H1 (cell line): ENCODE data around the gene ANKRD60. TPM values are rescaled to one million over a fixed set of nuclear protein-coding genes. Genes with fewer than 3 reads are reported as not detected.

Experiments used
- CTCF ChIA-PET: fragments of 300-600 bp; sonication (Branson Sonifier 250); formaldehyde crosslinking; loops from one replicate; lab custom pipeline; 2021; ENCODE audit not compliant: partially characterized antibody; lab: Charles Lee
- POLR2A ChIA-PET: fragments of 300-600 bp; sonication (Branson Sonifier 250); formaldehyde crosslinking; loops from one replicate; lab custom pipeline; 2021; ENCODE audit warnings: inconsistent platforms; ENCODE audit not compliant: partially characterized antibody; lab: Charles Lee
- DNase-seq, 2 experiments: peaks; one replicate each; pipeline versions ENCODE4 v3.0.0 to v3.0.0-alpha.2; 2010 to 2022; ENCODE audit warnings: low spot score in 2 of 2, low read depth in 1 of 2, mixed read lengths in 1 of 2
- FAIRE-seq: peaks from 2 replicates; lab custom pipeline; 2011; peaks lifted over from hg19 to GRCh38; lab: Jason Lieb, UNC
- H2AFZ ChIP-seq: 2 replicates; pipeline ENCODE4 v1.8.1; 2012; ENCODE audit warnings: low read length, inconsistent platforms
- H2AK5ac ChIP-seq: 2 replicates; pipeline ENCODE4 v1.6.1; 2013; ENCODE audit warnings: low read depth, low read length
- H2BK120ac ChIP-seq: replicated peaks from 2 replicates; pipeline ENCODE3; 2013; ENCODE audit warnings: low read depth, low read length, inconsistent platforms
- H2BK12ac ChIP-seq: 2 replicates; pipeline ENCODE4 v1.6.1; 2013; ENCODE audit warnings: low read depth, low read length
- H2BK15ac ChIP-seq: 2 replicates; pipeline ENCODE4 v1.6.1; 2013; ENCODE audit warnings: low read length
- H2BK20ac ChIP-seq: 2 replicates; pipeline ENCODE4 v1.6.1; 2013; ENCODE audit warnings: low read length
- H2BK5ac ChIP-seq: 2 replicates; pipeline ENCODE4 v1.6.1; 2013; ENCODE audit warnings: low read depth, low read length
- H3K14ac ChIP-seq: 2 replicates; pipeline ENCODE4 v1.6.1; 2013; ENCODE audit warnings: inconsistent platforms; ENCODE audit not compliant: insufficient read length
- H3K18ac ChIP-seq: 2 replicates; pipeline ENCODE4 v1.6.1; 2013; ENCODE audit warnings: low read length; ENCODE audit errors: extremely low read depth
- H3K23ac ChIP-seq: 2 replicates; pipeline ENCODE4 v1.6.1; 2013; ENCODE audit warnings: inconsistent platforms; ENCODE audit not compliant: insufficient read length
- H3K23me2 ChIP-seq: 2 replicates; pipeline ENCODE4 v1.6.1; 2013; ENCODE audit warnings: low read depth, low read length
- H3K27ac ChIP-seq: 2 replicates; pipeline ENCODE4 v1.6.1; 2011; ENCODE audit warnings: low read depth, low read length, inconsistent platforms
- H3K27me3 ChIP-seq, 4 experiments: replicated peaks in 1 of 4; 1 replicate in 1 of 4; 2 replicates in 3 of 4; pipeline versions ENCODE4 v1.6.1 to v1.8.1; 2011 to 2013; ENCODE audit warnings: low read length in 3 of 4, mild to moderate bottlenecking in 3 of 4, inconsistent platforms in 2 of 4, mixed read lengths in 2 of 4, moderate library complexity in 1 of 4; ENCODE audit not compliant: control insufficient read depth in 3 of 4, insufficient read depth in 3 of 4; ENCODE audit errors: extremely low read depth in 1 of 4
- H3K36me3 ChIP-seq, 4 experiments: 2 replicates each; pipeline versions ENCODE4 v1.6.1 to v1.8.1; 2011 to 2013; ENCODE audit warnings: mild to moderate bottlenecking in 4 of 4, low read length in 3 of 4, moderate library complexity in 2 of 4, control low read depth in 1 of 4, inconsistent platforms in 1 of 4; ENCODE audit not compliant: insufficient read depth in 4 of 4, control insufficient read depth in 2 of 4
- H3K4ac ChIP-seq: replicated peaks from 2 replicates; pipeline ENCODE3; 2013; ENCODE audit warnings: low read length, low read depth, mixed read lengths, inconsistent platforms; ENCODE audit not compliant: insufficient read length
- H3K4me1 ChIP-seq, 4 experiments: replicated peaks in 1 of 4; 1 replicate in 1 of 4; 2 replicates in 3 of 4; pipeline versions ENCODE4 v1.6.1 to v1.8.1; 2011 to 2013; ENCODE audit warnings: low read length in 3 of 4, inconsistent platforms in 2 of 4, mixed read lengths in 1 of 4; ENCODE audit not compliant: insufficient read depth in 4 of 4, control insufficient read depth in 3 of 4
- H3K4me2 ChIP-seq, 2 experiments: 2 replicates each; pipeline versions ENCODE4 v1.6.1 to v1.8.1; 2011 to 2013; ENCODE audit warnings: low read depth in 2 of 2, low read length in 2 of 2, control low read depth in 1 of 2, inconsistent platforms in 1 of 2, mild to moderate bottlenecking in 1 of 2; ENCODE audit not compliant: insufficient read depth in 1 of 2
- H3K4me3 ChIP-seq, 4 experiments: fragments of 200-600, 300-600 bp in 1 of 4; sonication (generic), shearing (Covaris generic), sonication (Bioruptor Twin) in 1 of 4; 2 replicates each; pipeline versions ENCODE4 v1.5.1 to v1.8.1; 2011 to 2016; ENCODE audit warnings: low read length in 4 of 4, low read depth in 3 of 4, control low read depth in 2 of 4, inconsistent platforms in 2 of 4, mild to moderate bottlenecking in 2 of 4, mixed read lengths in 1 of 4, moderate library complexity in 1 of 4; ENCODE audit not compliant: insufficient read depth in 2 of 4; ENCODE audit errors: extremely low read depth in 1 of 4
- H3K56ac ChIP-seq: replicated peaks from 2 replicates; pipeline ENCODE3; 2013; ENCODE audit warnings: low read depth, mild to moderate bottlenecking, mixed read lengths, low read length, inconsistent platforms; ENCODE audit not compliant: insufficient read length
- H3K79me1 ChIP-seq: 2 replicates; pipeline ENCODE4 v1.6.1; 2013; ENCODE audit warnings: low read depth, low read length, control low read depth
- H3K79me2 ChIP-seq, 2 experiments: 2 replicates each; pipeline versions ENCODE4 v1.6.1 to v1.8.1; 2012 to 2013; ENCODE audit warnings: low read length in 2 of 2, mild to moderate bottlenecking in 2 of 2, inconsistent platforms in 1 of 2; ENCODE audit not compliant: insufficient read depth in 2 of 2, control insufficient read depth in 1 of 2
- H3K9ac ChIP-seq, 4 experiments: replicated peaks in 1 of 4; 1 replicate in 1 of 4; 2 replicates in 3 of 4; pipeline versions ENCODE4 v1.6.1 to v1.8.1; 2011 to 2013; ENCODE audit warnings: low read depth in 3 of 4, low read length in 3 of 4, control low read depth in 2 of 4, mild to moderate bottlenecking in 2 of 4, moderate library complexity in 2 of 4, inconsistent platforms in 1 of 4; ENCODE audit errors: extremely low read depth in 1 of 4
- H3K9me3 ChIP-seq, 2 experiments: 2 replicates each; pipeline versions ENCODE4 v1.6.1 to v1.8.1; 2012 to 2013; ENCODE audit warnings: mild to moderate bottlenecking in 2 of 2, moderate library complexity in 2 of 2, control low read depth in 1 of 2, inconsistent platforms in 1 of 2, low read depth in 1 of 2, low read length in 1 of 2, mixed read lengths in 1 of 2; ENCODE audit not compliant: insufficient read depth in 2 of 2
- H4K20me1 ChIP-seq, 2 experiments: replicated peaks in 1 of 2; 2 replicates each; pipeline versions ENCODE3 to v1.8.1; 2011 to 2013; ENCODE audit warnings: inconsistent platforms in 2 of 2, low read length in 2 of 2, mild to moderate bottlenecking in 1 of 2; ENCODE audit not compliant: insufficient read depth in 2 of 2, control insufficient read depth in 1 of 2
- H4K5ac ChIP-seq: 2 replicates; pipeline ENCODE4 v1.6.1; 2013; ENCODE audit warnings: low read length, low read depth, mixed read lengths, inconsistent platforms; ENCODE audit not compliant: insufficient read length
- H4K8ac ChIP-seq: 2 replicates; pipeline ENCODE4 v1.8.0; 2013; ENCODE audit warnings: mild to moderate bottlenecking, moderate library complexity, low read length, inconsistent platforms; ENCODE audit not compliant: insufficient read depth; ENCODE audit errors: extremely low read depth
- H4K91ac ChIP-seq: replicated peaks from 2 replicates; pipeline ENCODE3; 2013; ENCODE audit warnings: low read length, mixed read lengths, inconsistent platforms; ENCODE audit not compliant: insufficient read length
- CBX8 ChIP-seq: fragments of 300-800, 300-1000 bp; sonication (generic); IDR thresholded peaks from 2 replicates; pipeline ENCODE4 v1.7.1; 2016; ENCODE audit warnings: low read depth, low read length, borderline replicate concordance
- CREB1 ChIP-seq: IDR thresholded peaks from 2 replicates; pipeline ENCODE4 v1.6.1; 2012; ENCODE audit warnings: inconsistent platforms
- JUND ChIP-seq: IDR thresholded peaks from 2 replicates; pipeline ENCODE4 v1.6.1; 2011; ENCODE audit warnings: mild to moderate bottlenecking, improper control_type of control experiment, low read length
- KDM4A ChIP-seq: IDR thresholded peaks from one replicate; pipeline ENCODE4 v1.7.1; 2012; ENCODE audit warnings: low read depth, mild to moderate bottlenecking, moderate library complexity, low read length, inconsistent platforms; ENCODE audit not compliant: severe bottlenecking
- KDM5A ChIP-seq: fragments of 200-600 bp; IDR thresholded peaks from 2 replicates; pipeline ENCODE4 v1.7.1; 2012; ENCODE audit warnings: mild to moderate bottlenecking, low read length, inconsistent platforms, mixed read lengths
- NANOG ChIP-seq: IDR thresholded peaks from 2 replicates; pipeline ENCODE4 v1.6.1; 2011; ENCODE audit warnings: low read length, low read depth, mild to moderate bottlenecking, inconsistent platforms; ENCODE audit not compliant: insufficient read depth, poor library complexity, severe bottlenecking
- PHF8 ChIP-seq: fragments of 200-600 bp; sonication (generic); conservative IDR thresholded peaks from 2 replicates; pipeline ENCODE4 v1.7.1; 2012; ENCODE audit warnings: low read depth, mild to moderate bottlenecking, inconsistent platforms, low read length, moderate library complexity
- SUZ12 ChIP-seq: fragments of 200-600 bp; sonication (generic); IDR thresholded peaks from 2 replicates; pipeline ENCODE4 v1.6.1; 2012; ENCODE audit warnings: mild to moderate bottlenecking, inconsistent platforms, low read length, moderate library complexity, mixed read lengths
- ZNF274 ChIP-seq: IDR thresholded peaks from 2 replicates; pipeline ENCODE4 v1.7.0; 2012; ENCODE audit warnings: low read length, borderline replicate concordance; ENCODE audit errors: extremely low read depth
- WGBS, 2 experiments: shearing (Covaris generic) in 1 of 2; methylation state at CpG; one replicate each; pipeline versions ENCODE4 v1.1.6 to v1.1.7; 2013 to 2015; ENCODE audit warnings: low lambda C conversion rate in 2 of 2, mixed read lengths in 2 of 2, inconsistent platforms in 1 of 2, low coverage in 1 of 2, missing lambda C conversion rate in 1 of 2; ENCODE audit not compliant: insufficient replicate concordance in 2 of 2, insufficient coverage in 1 of 2, insufficient read length in 1 of 2; ENCODE audit errors: extremely low coverage in 1 of 2, missing lambda C conversion rate in 1 of 2; 5-methylcytosine and 5-hydroxymethylcytosine counted together
- polyA plus RNA-seq, 7 experiments: library from polyadenylated mRNA; depleted of rRNA in 3 of 7; stranded (reverse) in 5 of 7; unstranded in 2 of 7; fragments of >200 nt in 5 of 7; fragments of 200-250 nt in 2 of 7; gene quantifications; 1 replicate in 5 of 7; 2 replicates in 1 of 7; 4 replicates in 1 of 7; pipeline versions ENCODE4 v1.2.1 to v1.2.3, GENCODE V29; 2011 to 2013; ENCODE audit warnings: missing spikeins in 2 of 7, mixed read lengths in 2 of 7
- total RNA-seq: library from RNA; stranded (reverse); fragmentation: NEBNext Ultra II Directional; extraction: Animal tissue kit (Norgen Biotek cat#: 25700); gene quantifications from 2 replicates; pipeline ENCODE4 v1.2.1, GENCODE V29; 2021

The ANKRD60 gene
- total and polyA plus RNA-seq, 2 of the 8 experiments (the other 6 are each of a cell fraction or from before 2014, with no cell fraction given) = not detected

- CTCF ChIA-PET = interaction anchor here (1.0 kb wide), 1 partner anchor 77 kb away, joined by 3 read pairs; no protein-coding TSS in a partner anchor
- no peaks in the 10 kb centered on the region for H3K9me3 ChIP-seq
- WGBS, 2 experiments = 90% methylated on average over 7 of the region's 7 CpGs; no CpG with 5 or more reads in 1 of the 2 experiments
Observed at GRCh38 chr20:58268421-58268821, 40.0 kb upstream of the ANKRD60 start.

More at GRCh38 chr20:58268421-58268821, 40.0 kb upstream of the ANKRD60 start:
- Histone ChIP-seq H3K23me2 (no peaks in the 10 kb centered on the region; the same call in 1 of the 2 replicates), H4K20me1 (peaks cover 2 to 5% of the 10 kb centered on the region in 2 experiments), H3K27ac (no peak overlapping the region), H3K23ac (no peak overlapping the region), H3K27me3 (no peaks in the 10 kb centered on the region), H3K56ac (no peak overlapping the region), H3K4ac (no peak overlapping the region), H2AFZ (no peak overlapping the region), H4K91ac (no peak overlapping the region), H2BK12ac (no peak overlapping the region), H3K79me1 (no peaks in the 10 kb centered on the region; the same call in 1 of the 2 replicates), H3K79me2 (no peaks in the 10 kb centered on the region), H3K4me2 (no peak overlapping the region), H2BK5ac (no peak overlapping the region), H3K4me1 (peaks cover 0 to 6% (median 0%) of the 10 kb centered on the region in 4 experiments; a peak in 1 of 7 replicates), H3K4me3 (no peak overlapping the region), H2BK120ac (no peak overlapping the region), H3K18ac (no peak overlapping the region), H4K5ac (no peak overlapping the region), H2BK15ac (no peak overlapping the region), H2BK20ac (no peak overlapping the region), H3K14ac (no peak overlapping the region), H3K36me3 (peaks cover 0 to 6% (median under 1%) of the 10 kb centered on the region in 4 experiments; a peak in 5 of 8 replicates), H2AK5ac (no peak overlapping the region), H4K8ac (no peak overlapping the region), H3K9ac (no peak overlapping the region)
- no peak for DNase-seq
- TF ChIP-seq PHF8 (no peak), KDM4A (no peak), KDM5A (no peak), NANOG (no peak), CREB1 (no peak), JUND (no peak), SUZ12 (no peak), ZNF274 (no peak), CBX8 (no peak)
- POLR2A ChIA-PET = no interaction called here
- no peak for FAIRE-seq
